HG03064 (cell line): ENCODE measurements around the gene XAB2.
"Not testable (repeated sequence)": the region's sequence is repeated elsewhere in the genome, so short reads cannot be mapped to it uniquely, and the experiment has no call there.

Source experiments
- ATAC-seq: cut with Tn5 transposase; IDR thresholded peaks from one replicate; pipeline ENCODE4 v1.9.1; 2021; ENCODE audit warnings: low read depth; ENCODE audit not compliant: unreplicated experiment

XAB2 gene

GRCh38 chr19:7650148-7650547, 20.8 kb upstream of the XAB2 start:
- ATAC-seq, result no peak

- no peak for ATAC-seq
These were observed 19.1 kb upstream of the XAB2 start for GRCh38 chr19:7648265-7649014.

GRCh38 chr19:7647156-7647555, 17.8 kb upstream of the XAB2 start:
- ATAC-seq, result no peak

- no peak for ATAC-seq
These were observed 17.0 kb upstream of the XAB2 start for GRCh38 chr19:7646426-7646700.

GRCh38 chr19:7645656-7646425, 16.5 kb upstream of the XAB2 start:
- ATAC-seq, result no peak

GRCh38 chr19:7645163-7645562, 15.8 kb upstream of the XAB2 start:
- ATAC-seq, result no peak

GRCh38 chr19:7644550-7644877, 15.2 kb upstream of the XAB2 start:
- ATAC-seq, result no peak

- not testable (repeated sequence) for ATAC-seq
These were observed 14.5 kb upstream of the XAB2 start for GRCh38 chr19:7643629-7644549.

GRCh38 chr19:7643031-7643415, 13.7 kb upstream of the XAB2 start:
- ATAC-seq, result no peak

- ATAC-seq, result no peak
These were observed 13.1 kb upstream of the XAB2 start for GRCh38 chr19:7642295-7643030.

- no peak for ATAC-seq
These were observed 12.2 kb upstream of the XAB2 start for GRCh38 chr19:7641290-7642276.

- ATAC-seq, result no peak
These were observed 11.5 kb upstream of the XAB2 start for GRCh38 chr19:7640803-7641202.

- no peak for ATAC-seq
These were observed 10.6 kb upstream of the XAB2 start for GRCh38 chr19:7639863-7640348.

GRCh38 chr19:7638802-7639465, 9.6 kb upstream of the XAB2 start:
- no peak for ATAC-seq

GRCh38 chr19:7637374-7638256, 8.3 kb upstream of the XAB2 start:
- no peak for ATAC-seq

- ATAC-seq, result no peak
These were observed 7.5 kb upstream of the XAB2 start, which contains the start of gene STXBP2 for GRCh38 chr19:7636691-7637373. Gene STXBP2 (plus strand): TSS chr19:7637110. CDS start chr19:7637150, 40 bp downstream.

GRCh38 chr19:7636317-7636690, 7.0 kb upstream of the XAB2 start:
- ATAC-seq, result no peak
